ENCODE data around the gene COMMD6.

COMMD6 gene

GRCh38 chr13:75481176-75482069 lies 56.2 kb downstream of the COMMD6 start:
- DNase-seq = peak; percentile 45
- Mint-ChIP-seq H3K9me3 (no peaks in the 10 kb centered on the region), H3K36me3 (ENCODE audit: low read depth) (peaks cover 3% of the 10 kb centered on the region), H3K27ac (no peak overlapping the region), H3K4me1 (peaks cover 35% of the 10 kb centered on the region), H3K27me3 (peaks cover 64% of the 10 kb centered on the region), H3K4me3 (peak overlapping the region; percentile 96)
- peak; percentile 30 for ATAC-seq

- H3K9me3 Mint-ChIP-seq = no peaks in the 10 kb centered on the region
- DNase-seq (peak; percentile 33), ATAC-seq (peak; percentile 18)
- H3K27me3 Mint-ChIP-seq = peaks cover 63% of the 10 kb centered on the region
- H3K4me1 Mint-ChIP-seq = peaks cover 29% of the 10 kb centered on the region
- peaks cover 3% of the 10 kb centered on the region for H3K36me3 Mint-ChIP-seq (ENCODE audit: low read depth)
- peak overlapping the region; percentile 58 for H3K27ac Mint-ChIP-seq
- H3K4me3 Mint-ChIP-seq = peak overlapping the region; percentile 96
Observed at GRCh38 chr13:75480671-75481175, 56.9 kb downstream of the COMMD6 start.

GRCh38 chr13:75479102-75479740 lies 58.4 kb downstream of the COMMD6 start:
- DNase-seq = no peak
- H3K27me3 Mint-ChIP-seq = peaks cover 55% of the 10 kb centered on the region

GRCh38 chr13:75478659-75479058 lies 59.0 kb downstream of the COMMD6 start:
- Mint-ChIP-seq H3K4me3 (no peak overlapping the region), H3K4me1 (peaks cover 16% of the 10 kb centered on the region), H3K27me3 (peaks cover 54% of the 10 kb centered on the region), H3K36me3 (ENCODE audit: low read depth) (peaks cover 3% of the 10 kb centered on the region), H3K27ac (no peak overlapping the region), H3K9me3 (no peaks in the 10 kb centered on the region)
- no peak for ATAC-seq
- no peak for DNase-seq

More at GRCh38 chr13:75479102-75479740, 58.4 kb downstream of the COMMD6 start:
- ATAC-seq = no peak
- H3K4me3 Mint-ChIP-seq = peak overlapping the region; percentile 8
- H3K27ac Mint-ChIP-seq = no peak overlapping the region
- H3K36me3 Mint-ChIP-seq (ENCODE audit: low read depth) = peaks cover 3% of the 10 kb centered on the region
- peaks cover 16% of the 10 kb centered on the region for H3K4me1 Mint-ChIP-seq
- no peaks in the 10 kb centered on the region for H3K9me3 Mint-ChIP-seq

Data from activated naive CD8-positive, alpha-beta T cell treated with anti-CD3 and anti-CD28 coated beads, Interleukin-2, amount 50 U/mL, for 24 hours (primary cell).